DOHH2 (cell line): ENCODE data around the gene OSBPL2.

Experiments
- H3F3A ChIP-seq: fragments of 200-600 bp; sonication (generic), shearing (Covaris generic); 2 replicates; pipeline ENCODE4 v1.6.0; 2016; ENCODE audit warnings: antibody characterized with exemption, mild to moderate bottlenecking; ENCODE audit not compliant: control insufficient read depth, insufficient read depth
- H3K27ac ChIP-seq: fragments of 200-600 bp; sonication (generic); 2 replicates; pipeline ENCODE4 v1.5.1; 2014; ENCODE audit warnings: low read depth, mild to moderate bottlenecking, low read length, moderate library complexity
- H3K27me3 ChIP-seq: fragments of 200-600 bp; sonication (generic); 2 replicates; pipeline ENCODE4 v1.6.1; 2014; ENCODE audit warnings: mild to moderate bottlenecking, low read length, mixed read lengths; ENCODE audit not compliant: control insufficient read depth
- H3K36me3 ChIP-seq: fragments of 200-600 bp; sonication (generic); 2 replicates; pipeline ENCODE4 v1.6.1; 2014; ENCODE audit warnings: mild to moderate bottlenecking, low read length, moderate library complexity, mixed read lengths; ENCODE audit not compliant: control insufficient read depth
- H3K4me1 ChIP-seq: fragments of 200-600 bp; sonication (generic); 2 replicates; pipeline ENCODE4 v1.6.1; 2014; ENCODE audit warnings: mild to moderate bottlenecking, low read length, mixed read lengths; ENCODE audit not compliant: control insufficient read depth
- H3K4me2 ChIP-seq: fragments of 200-600 bp; sonication (generic); 2 replicates; pipeline ENCODE4 v1.6.0; 2014; ENCODE audit warnings: mild to moderate bottlenecking, low read length, moderate library complexity
- H3K4me3 ChIP-seq: fragments of 200-600 bp; sonication (generic); 2 replicates; pipeline ENCODE4 v1.5.1; 2014; ENCODE audit warnings: mild to moderate bottlenecking, low read length, mixed read lengths
- H3K79me2 ChIP-seq: fragments of 200-600 bp; sonication (generic); 2 replicates; pipeline ENCODE4 v1.6.1; 2014; ENCODE audit warnings: mild to moderate bottlenecking, low read length, mixed read lengths; ENCODE audit not compliant: control insufficient read depth
- H3K9me2 ChIP-seq: fragments of 200-600 bp; sonication (generic); replicated peaks from 2 replicates; pipeline ENCODE4 v1.6.1; 2014; ENCODE audit warnings: mild to moderate bottlenecking, low read length, mixed read lengths; ENCODE audit not compliant: control insufficient read depth
- H3K9me3 ChIP-seq: fragments of 200-600 bp; sonication (generic); 2 replicates; pipeline ENCODE4 v1.6.1; 2014; ENCODE audit warnings: antibody characterized with exemption, low read length, mixed read lengths; ENCODE audit not compliant: control insufficient read depth, insufficient read depth
- H4K20me1 ChIP-seq: fragments of 200-600 bp; sonication (generic); 2 replicates; pipeline ENCODE4 v1.6.0; 2014; ENCODE audit warnings: low read depth, mild to moderate bottlenecking, antibody characterized with exemption, low read length, moderate library complexity; ENCODE audit not compliant: control insufficient read depth, insufficient read depth
- CTCF ChIP-seq: fragments of 200-600 bp; sonication (generic); IDR thresholded peaks from one replicate; pipeline ENCODE4 v1.5.1; 2014; ENCODE audit warnings: antibody characterized with exemption, mild to moderate bottlenecking, low read depth, low read length; ENCODE audit not compliant: poor library complexity, severe bottlenecking
- EZH2phosphoT487 ChIP-seq: fragments of 200-600 bp; sonication (generic); IDR thresholded peaks from 2 replicates; pipeline ENCODE4 v1.6.1; 2017; ENCODE audit warnings: borderline replicate concordance, mild to moderate bottlenecking, antibody characterized with exemption, low read length, moderate library complexity, mixed read lengths

OSBPL2 gene

GRCh38 chr20:62331347-62331746, 93.0 kb downstream of the OSBPL2 start:
- no peaks in the 10 kb centered on the region for H3K9me3 ChIP-seq
- no peaks in the 10 kb centered on the region for H3K27me3 ChIP-seq
- H3K4me3 ChIP-seq: no peak overlapping the region
- H3K36me3 ChIP-seq: peaks cover 19% of the 10 kb centered on the region
- TF ChIP-seq CTCF (no peak), EZH2phosphoT487 (no peak)
- H3K9me2 ChIP-seq: no peaks in the 10 kb centered on the region
- H3K79me2 ChIP-seq: no peaks in the 10 kb centered on the region
- no peak overlapping the region for H3K27ac ChIP-seq
- H3K4me2 ChIP-seq: no peak overlapping the region
- H4K20me1 ChIP-seq: no peaks in the 10 kb centered on the region
- peaks cover 8% of the 10 kb centered on the region for H3K4me1 ChIP-seq
- H3F3A ChIP-seq: no peaks in the 10 kb centered on the region

GRCh38 chr20:62332421-62332820, 94.1 kb downstream of the OSBPL2 start:
- Histone ChIP-seq H3K27ac (no peak overlapping the region), H3K9me2 (no peaks in the 10 kb centered on the region), H3K4me3 (no peak overlapping the region), H3K9me3 (no peaks in the 10 kb centered on the region; the same call in 1 of the 2 replicates), H4K20me1 (no peaks in the 10 kb centered on the region), H3K27me3 (no peaks in the 10 kb centered on the region), H3K36me3 (peaks cover 29% of the 10 kb centered on the region), H3K4me2 (no peak overlapping the region), H3K79me2 (no peaks in the 10 kb centered on the region), H3F3A (0 out of 2 replicates have a peak, but pooled peaks cover 5% of the 10 kb centered on the region), H3K4me1 (peaks cover 17% of the 10 kb centered on the region)
- no peak for TF ChIP-seq CTCF
- no peak for TF ChIP-seq EZH2phosphoT487

- Histone ChIP-seq H3K9me3 (no peaks in the 10 kb centered on the region; the same call in 1 of the 2 replicates), H3F3A (peaks cover 10% of the 10 kb centered on the region), H3K27ac (no peak overlapping the region), H3K27me3 (no peaks in the 10 kb centered on the region), H3K4me1 (peaks cover 24% of the 10 kb centered on the region), H3K36me3 (peaks cover 26% of the 10 kb centered on the region), H3K4me2 (no peak overlapping the region), H3K4me3 (no peak overlapping the region), H4K20me1 (no peaks in the 10 kb centered on the region), H3K9me2 (no peaks in the 10 kb centered on the region), H3K79me2 (no peaks in the 10 kb centered on the region)
- TF ChIP-seq CTCF: no peak
- no peak for TF ChIP-seq EZH2phosphoT487
These were observed 94.9 kb downstream of the OSBPL2 start for GRCh38 chr20:62332989-62333819.
